Ishikawa (cell line): ENCODE results near the gene RRAGD.

Experiments
- CEBPB ChIP-seq: IDR thresholded peaks from 2 replicates; pipeline ENCODE4 v1.6.1; 2012
- EP300 ChIP-seq: IDR thresholded peaks from 2 replicates; pipeline ENCODE4 v1.6.1; 2012; ENCODE audit warnings: borderline replicate concordance
- FOXM1 ChIP-seq: IDR thresholded peaks from 2 replicates; pipeline ENCODE4 v1.6.1; 2012; ENCODE audit warnings: low read depth, borderline replicate concordance
- NFIC ChIP-seq: IDR thresholded peaks from 2 replicates; pipeline ENCODE4 v1.6.1; 2012
- RAD21 ChIP-seq: IDR thresholded peaks from 2 replicates; pipeline ENCODE4 v1.6.1; 2012; ENCODE audit warnings: low read depth
- TAF1 ChIP-seq: IDR thresholded peaks from 2 replicates; pipeline ENCODE4 v1.6.1; 2012; ENCODE audit warnings: low read depth, mild to moderate bottlenecking
- YY1 ChIP-seq: IDR thresholded peaks from 2 replicates; pipeline ENCODE4 v1.6.1; 2012; ENCODE audit warnings: low read depth
- ZBTB7A ChIP-seq: IDR thresholded peaks from 2 replicates; pipeline ENCODE4 v1.6.1; 2012; ENCODE audit warnings: low read depth
- TF ChIP-seq, protein P1 (sequence below): IDR thresholded peaks from 2 replicates; pipeline ENCODE4 v1.6.1; 2012
- TF ChIP-seq, protein P2 (sequence below): IDR thresholded peaks from 2 replicates; pipeline ENCODE4 v1.6.1; 2012; ENCODE audit warnings: low read depth, mild to moderate bottlenecking
- TF ChIP-seq, protein P3 (sequence below): IDR thresholded peaks from 2 replicates; pipeline ENCODE4 v1.6.1; 2012

DNA sequence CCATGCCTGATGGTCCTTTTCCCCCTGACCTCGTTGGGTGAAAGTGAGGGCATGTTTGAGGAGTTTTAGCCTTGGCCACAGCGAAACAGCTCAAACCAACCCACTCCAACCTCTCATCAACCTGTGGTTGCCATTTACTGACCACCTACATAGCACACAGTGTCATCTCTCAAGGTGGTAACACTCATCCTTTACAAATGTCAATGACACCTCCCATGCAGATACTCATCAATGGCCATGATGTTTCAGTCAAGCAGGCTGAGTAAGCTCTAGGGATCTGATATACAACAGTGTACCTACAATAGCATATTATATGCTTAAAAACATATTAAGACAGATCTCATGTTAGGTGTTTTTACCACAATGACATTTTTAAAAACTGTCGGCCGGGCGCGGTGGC lies 9.3 kb downstream of the RRAGD start:
- TF ChIP-seq, protein P1, sequence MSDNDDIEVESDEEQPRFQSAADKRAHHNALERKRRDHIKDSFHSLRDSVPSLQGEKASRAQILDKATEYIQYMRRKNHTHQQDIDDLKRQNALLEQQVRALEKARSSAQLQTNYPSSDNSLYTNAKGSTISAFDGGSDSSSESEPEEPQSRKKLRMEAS: no peak
- TF ChIP-seq TAF1 (no peak), EP300 (no peak), YY1 (no peak), NFIC (no peak), RAD21 (no peak), ZBTB7A (no peak), CEBPB (no peak), FOXM1 (no peak)
- TF ChIP-seq, protein P2, sequence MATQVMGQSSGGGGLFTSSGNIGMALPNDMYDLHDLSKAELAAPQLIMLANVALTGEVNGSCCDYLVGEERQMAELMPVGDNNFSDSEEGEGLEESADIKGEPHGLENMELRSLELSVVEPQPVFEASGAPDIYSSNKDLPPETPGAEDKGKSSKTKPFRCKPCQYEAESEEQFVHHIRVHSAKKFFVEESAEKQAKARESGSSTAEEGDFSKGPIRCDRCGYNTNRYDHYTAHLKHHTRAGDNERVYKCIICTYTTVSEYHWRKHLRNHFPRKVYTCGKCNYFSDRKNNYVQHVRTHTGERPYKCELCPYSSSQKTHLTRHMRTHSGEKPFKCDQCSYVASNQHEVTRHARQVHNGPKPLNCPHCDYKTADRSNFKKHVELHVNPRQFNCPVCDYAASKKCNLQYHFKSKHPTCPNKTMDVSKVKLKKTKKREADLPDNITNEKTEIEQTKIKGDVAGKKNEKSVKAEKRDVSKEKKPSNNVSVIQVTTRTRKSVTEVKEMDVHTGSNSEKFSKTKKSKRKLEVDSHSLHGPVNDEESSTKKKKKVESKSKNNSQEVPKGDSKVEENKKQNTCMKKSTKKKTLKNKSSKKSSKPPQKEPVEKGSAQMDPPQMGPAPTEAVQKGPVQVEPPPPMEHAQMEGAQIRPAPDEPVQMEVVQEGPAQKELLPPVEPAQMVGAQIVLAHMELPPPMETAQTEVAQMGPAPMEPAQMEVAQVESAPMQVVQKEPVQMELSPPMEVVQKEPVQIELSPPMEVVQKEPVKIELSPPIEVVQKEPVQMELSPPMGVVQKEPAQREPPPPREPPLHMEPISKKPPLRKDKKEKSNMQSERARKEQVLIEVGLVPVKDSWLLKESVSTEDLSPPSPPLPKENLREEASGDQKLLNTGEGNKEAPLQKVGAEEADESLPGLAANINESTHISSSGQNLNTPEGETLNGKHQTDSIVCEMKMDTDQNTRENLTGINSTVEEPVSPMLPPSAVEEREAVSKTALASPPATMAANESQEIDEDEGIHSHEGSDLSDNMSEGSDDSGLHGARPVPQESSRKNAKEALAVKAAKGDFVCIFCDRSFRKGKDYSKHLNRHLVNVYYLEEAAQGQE: no peak
- TF ChIP-seq, protein P3, sequence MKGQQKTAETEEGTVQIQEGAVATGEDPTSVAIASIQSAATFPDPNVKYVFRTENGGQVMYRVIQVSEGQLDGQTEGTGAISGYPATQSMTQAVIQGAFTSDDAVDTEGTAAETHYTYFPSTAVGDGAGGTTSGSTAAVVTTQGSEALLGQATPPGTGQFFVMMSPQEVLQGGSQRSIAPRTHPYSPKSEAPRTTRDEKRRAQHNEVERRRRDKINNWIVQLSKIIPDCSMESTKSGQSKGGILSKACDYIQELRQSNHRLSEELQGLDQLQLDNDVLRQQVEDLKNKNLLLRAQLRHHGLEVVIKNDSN: no peak
